Measurements from ENCODE around the gene ANKRD13B.
A peak's percentile ranks its signal among the peaks of the same experiment; 100 is the strongest.

Gene ANKRD13B

GRCh38 chr17:29591737-29592608 lies 959 bp upstream of the ANKRD13B start:
- H3K9ac ChIP-seq (ENCODE audit: low read depth, low read length) = peak overlapping the region; percentile 55
- peaks cover 43% of the 10 kb centered on the region for H3K4me1 ChIP-seq (ENCODE audit: control insufficient read depth, insufficient read depth, low read length)
- H3K27me3 ChIP-seq (ENCODE audit: control insufficient read depth, insufficient read depth, low read length) = peaks cover 12% of the 10 kb centered on the region
- H3K4me3 ChIP-seq (ENCODE audit: low read depth, low read length) = peak overlapping the region; percentile 90
- no peaks in the 10 kb centered on the region for H3K9me3 ChIP-seq (ENCODE audit: control insufficient read depth, insufficient read depth, low read length)
- peak overlapping the region; percentile 94 for H3K27ac ChIP-seq (ENCODE audit: low read depth, low read length)
- no peaks in the 10 kb centered on the region for H3K36me3 ChIP-seq (ENCODE audit: control insufficient read depth, insufficient read depth, low read length)

- Histone ChIP-seq H3K9ac (ENCODE audit: low read depth, low read length) (no peak overlapping the region), H3K27ac (ENCODE audit: low read depth, low read length) (no peak overlapping the region)
Observed at GRCh38 chr17:29593591-29594518, 923 bp downstream of the ANKRD13B start.

GRCh38 chr17:29594519-29595090 lies 1.7 kb downstream of the ANKRD13B start:
- Histone ChIP-seq H3K4me1 (ENCODE audit: control insufficient read depth, insufficient read depth, low read length) (peaks cover 43% of the 10 kb centered on the region), H3K4me3 (ENCODE audit: low read depth, low read length) (peak overlapping the region; percentile 61; the same call in 1 of the 2 replicates), H3K27ac (ENCODE audit: low read depth, low read length) (no peak overlapping the region), H3K9me3 (ENCODE audit: control insufficient read depth, insufficient read depth, low read length) (no peaks in the 10 kb centered on the region), H3K9ac (ENCODE audit: low read depth, low read length) (no peak overlapping the region), H3K36me3 (ENCODE audit: control insufficient read depth, insufficient read depth, low read length) (no peaks in the 10 kb centered on the region), H3K27me3 (ENCODE audit: control insufficient read depth, insufficient read depth, low read length) (peaks cover 12% of the 10 kb centered on the region)

More at GRCh38 chr17:29593591-29594518, 923 bp downstream of the ANKRD13B start:
- Histone ChIP-seq H3K9me3 (ENCODE audit: control insufficient read depth, insufficient read depth, low read length) (no peaks in the 10 kb centered on the region), H3K36me3 (ENCODE audit: control insufficient read depth, insufficient read depth, low read length) (no peaks in the 10 kb centered on the region), H3K4me3 (ENCODE audit: low read depth, low read length) (peak overlapping the region; percentile 61), H3K4me1 (ENCODE audit: control insufficient read depth, insufficient read depth, low read length) (peaks cover 43% of the 10 kb centered on the region), H3K27me3 (ENCODE audit: control insufficient read depth, insufficient read depth, low read length) (peaks cover 12% of the 10 kb centered on the region)

- Histone ChIP-seq H3K4me1 (ENCODE audit: control insufficient read depth, insufficient read depth, low read length) (peaks cover 36% of the 10 kb centered on the region), H3K9me3 (ENCODE audit: control insufficient read depth, insufficient read depth, low read length) (no peaks in the 10 kb centered on the region), H3K4me3 (ENCODE audit: low read depth, low read length) (no peak overlapping the region), H3K27ac (ENCODE audit: low read depth, low read length) (no peak overlapping the region), H3K36me3 (ENCODE audit: control insufficient read depth, insufficient read depth, low read length) (no peaks in the 10 kb centered on the region), H3K27me3 (ENCODE audit: control insufficient read depth, insufficient read depth, low read length) (peaks cover 7% of the 10 kb centered on the region; the same call in 1 of the 2 replicates), H3K9ac (ENCODE audit: low read depth, low read length) (no peak overlapping the region)
Observed at GRCh38 chr17:29595107-29595942, 2.4 kb downstream of the ANKRD13B start.

GRCh38 chr17:29595943-29596774 lies 3.2 kb downstream of the ANKRD13B start:
- Histone ChIP-seq H3K9ac (ENCODE audit: low read depth, low read length) (no peak overlapping the region), H3K4me3 (ENCODE audit: low read depth, low read length) (no peak overlapping the region), H3K36me3 (ENCODE audit: control insufficient read depth, insufficient read depth, low read length) (no peaks in the 10 kb centered on the region), H3K9me3 (ENCODE audit: control insufficient read depth, insufficient read depth, low read length) (no peaks in the 10 kb centered on the region), H3K4me1 (ENCODE audit: control insufficient read depth, insufficient read depth, low read length) (peaks cover 31% of the 10 kb centered on the region), H3K27ac (ENCODE audit: low read depth, low read length) (no peak overlapping the region), H3K27me3 (ENCODE audit: control insufficient read depth, insufficient read depth, low read length) (peaks cover 2% of the 10 kb centered on the region; the same call in 1 of the 2 replicates)

GRCh38 chr17:29596811-29597210 lies 3.9 kb downstream of the ANKRD13B start:
- Histone ChIP-seq H3K9me3 (ENCODE audit: control insufficient read depth, insufficient read depth, low read length) (no peaks in the 10 kb centered on the region), H3K4me3 (ENCODE audit: low read depth, low read length) (peak overlapping the region; percentile 25; the same call in 1 of the 2 replicates), H3K4me1 (ENCODE audit: control insufficient read depth, insufficient read depth, low read length) (peaks cover 30% of the 10 kb centered on the region), H3K27me3 (ENCODE audit: control insufficient read depth, insufficient read depth, low read length) (peaks cover 2% of the 10 kb centered on the region; the same call in 1 of the 2 replicates), H3K27ac (ENCODE audit: low read depth, low read length) (peak overlapping the region; percentile 36), H3K9ac (ENCODE audit: low read depth, low read length) (no peak overlapping the region), H3K36me3 (ENCODE audit: control insufficient read depth, insufficient read depth, low read length) (no peaks in the 10 kb centered on the region)

- Histone ChIP-seq H3K27ac (ENCODE audit: low read depth, low read length) (peak overlapping the region; percentile 58), H3K4me1 (ENCODE audit: control insufficient read depth, insufficient read depth, low read length) (peaks cover 23% of the 10 kb centered on the region), H3K9me3 (ENCODE audit: control insufficient read depth, insufficient read depth, low read length) (no peaks in the 10 kb centered on the region), H3K27me3 (ENCODE audit: control insufficient read depth, insufficient read depth, low read length) (peaks cover 2% of the 10 kb centered on the region; the same call in 1 of the 2 replicates), H3K9ac (ENCODE audit: low read depth, low read length) (no peak overlapping the region), H3K4me3 (ENCODE audit: low read depth, low read length) (peak overlapping the region; percentile 25; the same call in 1 of the 2 replicates), H3K36me3 (ENCODE audit: control insufficient read depth, insufficient read depth, low read length) (no peaks in the 10 kb centered on the region)
Observed at GRCh38 chr17:29597361-29598172, 4.6 kb downstream of the ANKRD13B start.

- Histone ChIP-seq H3K36me3 (ENCODE audit: control insufficient read depth, insufficient read depth, low read length) (no peaks in the 10 kb centered on the region), H3K9ac (ENCODE audit: low read depth, low read length) (no peak overlapping the region), H3K27ac (ENCODE audit: low read depth, low read length) (no peak overlapping the region), H3K4me1 (ENCODE audit: control insufficient read depth, insufficient read depth, low read length) (no peaks in the 10 kb centered on the region), H3K4me3 (ENCODE audit: low read depth, low read length) (no peak overlapping the region), H3K27me3 (ENCODE audit: control insufficient read depth, insufficient read depth, low read length) (no peaks in the 10 kb centered on the region), H3K9me3 (ENCODE audit: control insufficient read depth, insufficient read depth, low read length) (no peaks in the 10 kb centered on the region)
Observed at GRCh38 chr17:29603109-29603674, 10.3 kb downstream of the ANKRD13B start.
